ENCODE measurements around the gene GRM1.

Gene GRM1

GRCh38 chr6:146484411-146484810 is 455.5 kb downstream of the GRM1 start:
- no peak for DNase-seq (ENCODE audit: low read depth)
